HG02571 (cell line): ENCODE data around the gene IFNLR1.

Experiments used
- ATAC-seq: cut with Tn5 transposase; IDR thresholded peaks from one replicate; pipeline ENCODE4 v1.9.1; 2021; ENCODE audit warnings: mild to moderate bottlenecking, moderate library complexity; ENCODE audit not compliant: unreplicated experiment

IFNLR1 gene

DNA sequence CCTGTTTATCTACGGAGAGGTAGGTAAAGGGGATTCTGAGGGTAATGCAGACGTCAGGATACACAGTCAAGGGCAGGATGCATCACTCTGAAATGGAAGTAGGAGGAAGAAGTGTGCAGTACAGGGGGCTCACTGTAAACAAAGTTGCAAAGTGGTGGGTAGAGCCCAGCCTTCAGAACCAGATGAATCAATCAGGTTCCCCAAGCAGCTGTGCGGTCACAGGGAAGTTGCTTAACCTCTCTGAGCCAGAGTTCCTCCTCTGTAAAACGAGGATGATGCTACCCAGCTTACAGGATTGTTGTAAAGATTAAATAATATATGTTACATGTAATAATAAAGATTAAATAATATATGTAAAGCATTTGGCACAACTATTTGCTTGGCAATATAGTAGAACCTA is 61.6 kb downstream of the IFNLR1 start:
- ATAC-seq, result no peak

DNA sequence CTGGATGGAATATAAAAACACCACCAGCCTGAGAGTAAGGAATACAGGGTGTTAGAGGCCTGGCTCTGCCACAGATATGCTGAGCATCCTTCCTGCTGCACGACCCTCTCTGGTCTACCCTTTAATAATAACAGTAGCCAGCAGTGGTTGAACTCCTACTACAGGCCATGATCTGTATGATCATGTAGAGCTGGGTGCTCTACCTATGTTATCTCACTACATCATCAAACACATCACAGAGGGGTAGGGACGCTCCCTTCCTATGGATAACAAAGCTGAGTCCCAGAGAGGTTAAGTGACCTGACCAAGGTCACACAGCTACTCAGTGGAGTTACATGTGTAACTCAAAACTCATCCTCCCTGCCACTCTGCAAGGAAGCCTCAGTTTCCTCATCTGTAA is 62.1 kb downstream of the IFNLR1 start:
- ATAC-seq, result no peak

DNA sequence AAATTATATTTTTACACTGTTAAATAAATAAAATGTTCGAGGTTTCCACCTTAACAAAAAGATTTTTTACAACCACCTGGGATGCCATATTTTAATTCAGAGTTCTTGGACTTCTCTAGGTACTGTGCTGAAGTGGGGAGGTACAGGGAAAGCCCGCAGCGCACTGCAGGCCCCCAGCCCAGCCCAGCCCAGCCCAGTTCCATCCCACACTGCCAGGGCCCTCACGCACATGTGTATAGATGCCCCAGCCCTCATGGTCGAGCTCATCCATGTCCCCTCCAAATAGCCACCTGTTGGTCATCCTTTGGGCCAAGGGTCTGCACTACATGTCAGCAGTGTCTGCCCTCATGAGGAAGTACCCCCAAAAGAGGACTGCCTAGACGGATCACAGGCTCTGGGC is 63.5 kb downstream of the IFNLR1 start:
- ATAC-seq, result no peak

DNA sequence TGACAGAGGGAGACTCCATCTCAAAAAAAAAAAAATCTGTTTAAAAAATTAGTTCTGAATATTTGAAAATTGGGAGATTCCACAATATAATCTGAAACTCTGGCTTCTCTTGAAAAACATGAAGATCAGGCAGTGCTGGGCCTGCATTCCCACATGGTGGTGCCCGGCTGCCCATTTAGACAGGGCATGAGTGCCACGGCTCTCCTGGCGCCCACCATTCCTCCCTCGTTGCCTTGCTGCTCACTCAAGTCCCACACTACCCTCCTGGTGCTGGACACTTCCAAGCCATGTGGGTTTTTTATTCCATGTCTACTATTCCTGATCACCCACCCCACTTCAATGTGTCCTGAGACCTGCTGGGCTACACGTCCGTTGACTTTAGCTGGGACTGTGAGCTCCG is 64.3 kb downstream of the IFNLR1 start:
- ATAC-seq, result no peak

DNA sequence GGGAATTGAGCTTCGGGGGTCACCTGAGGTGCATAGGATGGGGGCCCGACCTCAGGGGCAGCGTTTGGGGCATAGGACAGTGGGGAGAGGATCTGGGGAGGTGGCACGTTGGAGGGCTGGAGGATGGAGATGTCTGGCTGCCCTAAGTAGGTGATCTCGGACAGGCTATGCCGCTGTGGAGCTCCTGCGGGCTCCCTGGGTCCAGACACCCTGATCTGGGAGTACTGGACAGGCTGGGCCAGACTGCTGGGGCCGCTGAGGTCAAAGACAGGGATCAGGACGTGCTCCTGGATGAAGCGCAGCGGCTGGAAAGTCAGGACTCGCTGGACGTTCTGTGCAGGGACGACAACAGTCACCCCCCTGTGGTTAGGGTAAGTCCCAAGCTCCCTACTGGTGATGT is 65.7 kb downstream of the IFNLR1 start:
- ATAC-seq, result no peak

DNA sequence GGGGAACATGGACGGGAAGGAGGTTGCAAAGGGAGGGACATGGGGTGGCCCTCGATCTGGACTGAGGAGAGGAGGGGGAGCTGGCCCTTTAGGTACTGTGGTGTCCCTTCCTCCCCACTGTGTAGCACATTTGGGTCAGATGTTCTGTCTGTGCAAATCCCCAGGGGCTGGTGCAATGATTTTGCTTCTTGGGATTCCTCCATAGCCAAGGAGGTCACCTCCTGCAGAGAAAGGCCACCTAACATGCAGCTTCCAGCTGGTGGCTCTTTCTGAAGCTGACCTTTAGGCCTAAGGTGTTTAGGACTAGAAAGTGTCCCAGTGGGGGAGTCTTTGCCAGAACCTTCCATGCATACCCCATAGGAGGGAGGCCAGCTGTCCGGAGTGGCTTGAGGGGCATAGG is 66.1 kb downstream of the IFNLR1 start:
- ATAC-seq, result no peak

DNA sequence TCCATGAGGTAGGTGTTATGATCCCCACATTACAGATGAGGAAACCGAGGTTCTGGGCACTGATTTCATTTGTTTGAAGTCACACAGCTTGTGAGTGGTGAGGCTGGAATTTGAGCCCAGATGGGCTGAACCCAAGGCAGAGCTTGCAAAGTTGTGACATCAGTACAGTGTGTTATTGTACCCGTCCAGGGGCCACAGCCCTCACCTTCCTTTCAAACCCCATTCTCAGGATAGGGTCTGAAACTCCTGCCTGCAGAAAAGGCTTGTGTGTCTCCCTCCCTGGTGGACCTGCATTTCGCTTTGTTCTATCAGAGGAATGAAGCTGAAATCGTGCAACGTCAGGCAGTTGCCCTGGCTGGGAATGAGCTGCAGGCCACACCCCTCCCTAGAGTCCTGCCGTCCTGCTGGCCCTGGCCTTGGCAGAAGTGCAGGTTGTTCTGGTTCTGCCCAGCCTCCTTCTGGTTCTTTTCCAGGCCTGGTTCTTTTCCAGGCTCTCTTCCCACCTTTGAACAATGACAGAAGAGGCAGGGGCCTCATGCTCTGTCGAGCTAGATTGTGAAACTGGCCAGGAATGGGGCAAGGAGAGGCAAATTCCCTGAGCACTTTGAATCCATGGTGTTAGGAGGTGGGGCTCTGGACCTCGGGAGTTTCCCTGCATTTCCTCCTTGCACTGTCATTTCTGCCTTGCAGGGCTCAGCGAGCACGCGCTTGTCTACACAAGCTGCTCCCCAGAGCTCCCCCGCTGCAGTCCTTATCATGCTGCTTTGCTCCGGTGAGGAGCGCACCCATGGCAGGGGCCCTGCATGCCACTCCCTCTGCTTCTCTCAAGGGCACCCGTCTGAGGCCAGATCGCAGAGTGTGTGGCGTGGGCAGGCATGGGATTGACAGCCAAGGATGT is 67.0 kb downstream of the IFNLR1 start:
- no peak for ATAC-seq

DNA sequence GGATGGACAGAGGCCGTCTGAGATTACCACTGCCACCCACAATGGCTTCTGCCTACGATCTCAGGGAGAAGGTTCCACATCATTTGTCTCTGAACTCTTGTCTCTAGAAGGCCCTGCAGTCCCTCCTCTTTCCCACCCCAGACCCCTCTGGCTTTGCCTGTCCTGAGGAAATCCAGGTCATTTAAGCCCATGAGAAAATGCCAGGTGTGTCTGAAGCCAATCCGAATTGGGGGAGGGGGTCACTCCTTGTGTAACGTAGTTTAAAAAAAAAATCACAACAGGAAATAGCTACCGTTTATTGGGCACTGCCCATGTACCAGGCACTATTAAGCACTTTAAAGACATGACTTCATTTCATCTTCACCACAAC is 67.6 kb downstream of the IFNLR1 start:
- no peak for ATAC-seq

GRCh38 chr1:24118410-24119242 is 68.5 kb downstream of the IFNLR1 start:
- ATAC-seq, result no peak

- no peak for ATAC-seq
Observed at GRCh38 chr1:24117722-24118409, 69.2 kb downstream of the IFNLR1 start.

GRCh38 chr1:24117132-24117531 is 70.0 kb downstream of the IFNLR1 start:
- ATAC-seq, result no peak

GRCh38 chr1:24114753-24115152 is 72.3 kb downstream of the IFNLR1 start:
- no peak for ATAC-seq

DNA sequence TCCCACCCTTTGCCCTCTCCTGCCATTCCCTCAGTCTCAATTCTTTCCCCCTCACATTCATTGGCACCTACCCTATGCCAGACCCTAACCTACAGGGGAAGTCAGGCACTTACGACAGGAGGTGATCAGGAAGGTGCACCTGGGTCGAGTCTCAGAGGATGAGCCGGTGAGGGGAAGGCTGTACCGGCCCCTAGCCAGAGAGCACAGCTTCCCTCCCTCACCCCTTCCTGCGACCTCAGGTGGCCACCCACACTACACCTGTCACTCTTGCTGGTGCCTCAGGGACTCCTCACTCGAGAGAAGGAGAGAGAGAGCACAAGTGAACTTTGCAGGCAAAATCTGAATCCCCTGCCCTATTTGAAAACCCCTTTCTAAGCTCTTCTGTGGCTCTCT is 73.5 kb downstream of the IFNLR1 start:
- ATAC-seq, result no peak

- ATAC-seq, result no peak
Observed at GRCh38 chr1:24111996-24112779, 74.9 kb downstream of the IFNLR1 start, which contains the start of gene MYOM3. TSS of gene MYOM3 (minus strand) at chr1:24112135. CDS start at chr1:24108636, 3,499 bp downstream.

GRCh38 chr1:24111262-24111995 is 75.7 kb downstream of the IFNLR1 start:
- no peak for ATAC-seq

DNA sequence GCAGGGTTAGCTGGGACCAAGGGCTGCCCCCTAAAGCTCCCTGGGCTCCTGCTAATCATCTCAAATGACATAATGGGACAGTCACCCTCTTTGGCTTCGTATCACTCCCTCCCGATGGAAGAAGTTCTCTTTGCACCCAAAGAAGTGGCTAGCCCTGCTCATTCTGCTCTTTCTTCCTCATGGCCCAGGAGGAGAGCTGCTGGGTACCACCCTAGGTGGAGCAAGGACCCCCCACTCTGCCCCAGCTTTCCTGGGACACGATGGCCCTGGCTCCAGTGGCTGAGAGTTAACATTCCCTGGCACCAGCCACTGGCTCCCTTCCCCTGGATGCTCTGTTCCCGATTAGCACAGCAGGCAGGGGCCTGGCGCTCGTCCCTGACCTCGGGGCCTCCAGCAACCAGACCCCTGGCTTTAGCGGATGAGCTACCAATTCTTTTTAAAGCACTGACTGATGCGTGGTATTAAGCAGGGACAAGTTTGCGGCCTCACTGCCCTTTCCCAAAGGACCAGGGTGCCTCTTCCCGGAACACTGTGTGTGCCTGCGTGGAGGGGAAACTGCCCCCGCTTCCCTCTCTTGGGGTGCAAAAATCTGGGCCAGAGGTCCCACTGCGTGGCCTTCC is 76.3 kb downstream of the IFNLR1 start:
- no peak for ATAC-seq

- ATAC-seq, result no peak
Observed at GRCh38 chr1:24109686-24110475, 77.2 kb downstream of the IFNLR1 start.

DNA sequence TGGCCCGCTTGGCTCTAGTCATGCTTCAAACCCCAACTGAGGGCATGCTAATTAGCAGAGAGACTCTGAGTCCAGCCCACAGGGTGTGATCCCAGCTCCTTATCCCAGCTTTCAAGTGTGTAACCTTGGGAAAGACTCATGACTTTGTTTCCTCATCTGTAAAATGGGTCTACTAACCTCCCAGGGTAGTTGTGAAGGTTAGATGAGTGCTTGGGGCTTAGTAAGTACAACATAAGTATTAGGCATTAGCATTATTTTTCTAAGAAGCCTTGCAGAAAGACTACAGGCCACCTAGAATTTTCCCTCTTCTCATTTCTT is 78.0 kb downstream of the IFNLR1 start:
- no peak for ATAC-seq
